Measurements from ENCODE around the gene MRLN.

GRCh38 chr10:59774451-59774850, 21.2 kb upstream of the MRLN start:
- TF ChIP-seq CTCF (conservative IDR thresholded peaks at IDR 0.05 in 1 of 2, IDR thresholded peaks at IDR 0.05 in 1 of 2; ENCODE audit: extremely low read depth in 1 of 2, insufficient read depth in 1 of 2, low read depth in 1 of 2, low read length in 2 of 2): no peak
- no peak for TF ChIP-seq EZH2 (IDR thresholded peaks at IDR 0.05; ENCODE audit: borderline replicate concordance, low read length)
